ENCODE results near the gene EBF3. TPM values are rescaled to one million over a fixed set of nuclear protein-coding genes. Genes with fewer than 3 reads are reported as not detected.

EBF3 gene
- total RNA-seq, 1 experiment from 2014 or later: 0.22 TPM

GRCh38 chr10:129866894-129867293 is 97.2 kb downstream of the EBF3 start:
- H3K9ac ChIP-seq (ENCODE audit: extremely low read depth, insufficient read length, low read length): no peak overlapping the region
- H3K27me3 Mint-ChIP-seq (ENCODE audit: low read depth): peaks cover 6% of the 10 kb centered on the region
- no peaks in the 10 kb centered on the region for H3K36me3 Mint-ChIP-seq (ENCODE audit: insufficient read depth in 1 of 3, low read depth in 3 of 3)
- no peak overlapping the region for H4K5ac ChIP-seq (ENCODE audit: insufficient read length, low read depth, low read length)
- DNase-seq: peak; percentile 49
- no peak overlapping the region for H3K27ac Mint-ChIP-seq
- H3K18ac ChIP-seq (ENCODE audit: insufficient read length, low read depth, low read length): no peak overlapping the region
- H3K9me3 ChIP-seq (ENCODE audit: control insufficient read depth, low read depth, low read length): no peaks in the 10 kb centered on the region
- H3K4me3 Mint-ChIP-seq: no peak overlapping the region; a peak in 1 of 5 replicates
- H3K79me2 ChIP-seq (ENCODE audit: insufficient read depth, low read length): no peaks in the 10 kb centered on the region
- no peaks in the 10 kb centered on the region for H3K27me3 ChIP-seq (ENCODE audit: insufficient read depth, low read length)
- H3K23ac ChIP-seq (ENCODE audit: insufficient read length, low read depth, low read length): no peak overlapping the region
- no peaks in the 10 kb centered on the region for H3K79me1 ChIP-seq (ENCODE audit: insufficient read depth, low read depth, low read length, poor library complexity, severe bottlenecking)
- no peak overlapping the region for H3K4me2 ChIP-seq (ENCODE audit: insufficient read depth, insufficient read length, low read length)
- no peak overlapping the region for H2AK5ac ChIP-seq (ENCODE audit: insufficient read length, low read length)
- H4K8ac ChIP-seq (replicated peaks; ENCODE audit: insufficient read length, low read depth, low read length): no peak overlapping the region
- no peaks in the 10 kb centered on the region for H3K9me3 Mint-ChIP-seq
- no peak overlapping the region for H3T11ph ChIP-seq (ENCODE audit: low read length)
- no peak overlapping the region for H2BK15ac ChIP-seq (ENCODE audit: low read depth, low read length)
- WGBS (ENCODE audit: extremely low coverage, insufficient read length, low lambda C conversion rate): no CpG with 5 or more reads among the region's 16 CpGs
- H2BK20ac ChIP-seq (ENCODE audit: low read depth, low read length, poor library complexity, severe bottlenecking): no peak overlapping the region
- no peak overlapping the region for H2BK5ac ChIP-seq (ENCODE audit: insufficient read length, low read length)
- H2BK120ac ChIP-seq (ENCODE audit: low read depth, low read length, poor library complexity, severe bottlenecking): no peak overlapping the region
- no peaks in the 10 kb centered on the region for H3K23me2 ChIP-seq (ENCODE audit: insufficient read length, low read depth, low read length, poor library complexity, severe bottlenecking)
- no peak overlapping the region for H3K4ac ChIP-seq (ENCODE audit: low read depth, low read length)
- H3K14ac ChIP-seq (ENCODE audit: insufficient read depth, low read length): no peak overlapping the region
- peak; percentile 50 for TF ChIP-seq CTCF (conservative IDR thresholded peaks at IDR 0.05)
- no peak overlapping the region for H2BK12ac ChIP-seq (ENCODE audit: insufficient read length, low read depth, low read length)
- no peaks in the 10 kb centered on the region for H4K20me1 ChIP-seq (ENCODE audit: control insufficient read depth, insufficient read depth, insufficient read length)
- H2AFZ ChIP-seq (ENCODE audit: low read length): no peak overlapping the region
- peaks cover 40 to 56% of the 10 kb centered on the region in 2 experiments for H3K4me1 Mint-ChIP-seq
- no peak overlapping the region for H4K91ac ChIP-seq (ENCODE audit: insufficient read length, low read depth, low read length)
- no peaks in the 10 kb centered on the region for H3K4me1 ChIP-seq (ENCODE audit: insufficient read depth, low read length)
- no peak overlapping the region for H3K56ac ChIP-seq (ENCODE audit: insufficient read length, low read depth, low read length)
- H3K27ac ChIP-seq (ENCODE audit: insufficient read length, low read depth, low read length): no peak overlapping the region
